Esophagus squamous epithelium (tissue), 4 donors: ENCODE data around the gene C10orf67.

ENCODE experiments used
- POLR2A ChIP-seq, 4 donors: fragments of 450-650 bp; IDR thresholded peaks; one replicate each; pipeline ENCODE4 v1.6.1; 2017; ENCODE audit warnings: antibody characterized with exemption in 4 of 4, mild to moderate bottlenecking in 4 of 4, moderate library complexity in 3 of 4
- TF ChIP-seq, protein P1 (sequence below), 6 experiments: fragments of 450-650 bp in 4 of 6; fragments of 200-600 bp in 2 of 6; sonication (generic) in 2 of 6; IDR thresholded peaks; one replicate each; pipeline ENCODE4 v1.5.1; 2016 to 2019; ENCODE audit warnings: antibody characterized with exemption in 6 of 6, mild to moderate bottlenecking in 4 of 6, moderate library complexity in 4 of 6

DNA sequence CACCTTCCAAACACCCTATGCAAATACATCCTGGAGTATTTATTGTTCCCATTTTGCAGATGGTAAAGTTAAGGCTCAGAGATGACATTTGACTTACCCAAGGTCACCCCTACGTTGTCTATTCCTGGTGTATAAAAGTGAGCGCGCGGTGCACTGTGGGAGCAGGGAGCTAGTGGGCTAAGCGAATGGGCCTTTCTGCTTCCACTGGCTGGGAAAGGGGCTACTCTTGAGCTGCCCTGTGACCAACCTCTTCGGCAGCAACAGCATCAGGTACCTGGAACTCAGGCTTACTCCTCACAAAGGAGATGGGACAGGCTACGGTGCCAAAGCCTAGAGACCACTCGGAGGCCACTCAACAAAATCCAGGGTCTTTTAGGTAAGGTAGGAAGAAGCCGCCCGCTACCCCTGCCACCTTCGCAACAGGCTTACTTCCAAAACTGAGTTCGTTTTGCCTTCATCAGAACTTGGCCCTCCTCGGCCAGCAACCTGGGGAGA, 150.1 kb downstream of the C10orf67 start:
- TF ChIP-seq, protein P1, sequence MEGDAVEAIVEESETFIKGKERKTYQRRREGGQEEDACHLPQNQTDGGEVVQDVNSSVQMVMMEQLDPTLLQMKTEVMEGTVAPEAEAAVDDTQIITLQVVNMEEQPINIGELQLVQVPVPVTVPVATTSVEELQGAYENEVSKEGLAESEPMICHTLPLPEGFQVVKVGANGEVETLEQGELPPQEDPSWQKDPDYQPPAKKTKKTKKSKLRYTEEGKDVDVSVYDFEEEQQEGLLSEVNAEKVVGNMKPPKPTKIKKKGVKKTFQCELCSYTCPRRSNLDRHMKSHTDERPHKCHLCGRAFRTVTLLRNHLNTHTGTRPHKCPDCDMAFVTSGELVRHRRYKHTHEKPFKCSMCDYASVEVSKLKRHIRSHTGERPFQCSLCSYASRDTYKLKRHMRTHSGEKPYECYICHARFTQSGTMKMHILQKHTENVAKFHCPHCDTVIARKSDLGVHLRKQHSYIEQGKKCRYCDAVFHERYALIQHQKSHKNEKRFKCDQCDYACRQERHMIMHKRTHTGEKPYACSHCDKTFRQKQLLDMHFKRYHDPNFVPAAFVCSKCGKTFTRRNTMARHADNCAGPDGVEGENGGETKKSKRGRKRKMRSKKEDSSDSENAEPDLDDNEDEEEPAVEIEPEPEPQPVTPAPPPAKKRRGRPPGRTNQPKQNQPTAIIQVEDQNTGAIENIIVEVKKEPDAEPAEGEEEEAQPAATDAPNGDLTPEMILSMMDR (IDR thresholded peaks at IDR 0.05) = no peak
- TF ChIP-seq POLR2A (IDR thresholded peaks at IDR 0.05) = no peak
